WERI-Rb-1 (cell line): ENCODE data around the gene KIF17.

ENCODE experiments used
- DNase-seq: peaks from one replicate; pipeline ENCODE4 v3.0.0-alpha.2; 2020
- H3K27ac ChIP-seq: fragments of 250-450 bp; sonication (Bioruptor Pico); 2 replicates; pipeline ENCODE4 v1.5.1; 2020; ENCODE audit warnings: mild to moderate bottlenecking, moderate library complexity
- H3K27me3 ChIP-seq: fragments of 250-450 bp; sonication (Bioruptor Pico); 2 replicates; pipeline ENCODE4 v1.5.1; 2021; ENCODE audit warnings: mild to moderate bottlenecking, low read depth, moderate library complexity; ENCODE audit not compliant: insufficient read depth, severe bottlenecking
- H3K36me3 ChIP-seq: fragments of 250-450 bp; sonication (Bioruptor Pico); 2 replicates; pipeline ENCODE4 v1.5.1; 2020; ENCODE audit warnings: mild to moderate bottlenecking, moderate library complexity
- H3K4me3 ChIP-seq: 2 replicates; pipeline ENCODE4 v1.5.1; 2011; ENCODE audit warnings: low read depth, mild to moderate bottlenecking, control low read depth, low read length
- H3K9me3 ChIP-seq: fragments of 250-450 bp; sonication (Bioruptor Pico); 2 replicates; pipeline ENCODE4 v1.5.1; 2021; ENCODE audit warnings: mild to moderate bottlenecking, moderate library complexity; ENCODE audit not compliant: severe bottlenecking
- TF ChIP-seq, protein P1 (sequence below): IDR thresholded peaks from 2 replicates; pipeline ENCODE4 v1.5.1; 2011; ENCODE audit warnings: low read depth, mild to moderate bottlenecking, control low read depth, inconsistent platforms, low read length

Gene KIF17

DNA sequence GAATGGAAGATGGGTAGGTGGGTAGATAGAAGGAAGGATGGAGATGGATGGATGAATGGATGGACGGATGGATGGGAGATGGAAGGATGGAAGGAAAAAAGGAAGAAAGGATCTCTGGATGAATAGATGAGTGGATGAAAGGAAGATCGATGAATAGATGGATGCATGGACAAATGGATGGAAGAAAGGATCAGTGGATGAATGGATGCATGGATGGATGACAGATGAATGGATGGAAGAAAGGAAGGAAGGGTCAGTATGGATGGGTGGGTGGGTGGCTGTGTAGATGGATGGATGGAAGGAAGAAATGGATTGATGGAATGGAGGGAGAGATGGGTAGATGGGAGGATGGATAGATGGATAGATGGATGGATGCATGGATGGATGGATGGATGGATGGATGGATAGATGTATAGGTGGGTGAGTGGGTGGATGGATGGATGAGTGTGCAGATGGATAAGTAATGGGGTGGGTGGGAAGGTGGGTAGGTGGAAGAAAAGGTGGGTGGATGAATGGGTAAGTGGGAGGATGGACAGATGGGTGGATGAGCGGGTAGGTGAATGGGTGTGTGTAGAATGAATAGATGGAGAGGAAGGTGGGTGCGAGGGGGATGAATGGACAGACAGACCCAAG lies 14.6 kb downstream of the KIF17 start:
- TF ChIP-seq, protein P1, sequence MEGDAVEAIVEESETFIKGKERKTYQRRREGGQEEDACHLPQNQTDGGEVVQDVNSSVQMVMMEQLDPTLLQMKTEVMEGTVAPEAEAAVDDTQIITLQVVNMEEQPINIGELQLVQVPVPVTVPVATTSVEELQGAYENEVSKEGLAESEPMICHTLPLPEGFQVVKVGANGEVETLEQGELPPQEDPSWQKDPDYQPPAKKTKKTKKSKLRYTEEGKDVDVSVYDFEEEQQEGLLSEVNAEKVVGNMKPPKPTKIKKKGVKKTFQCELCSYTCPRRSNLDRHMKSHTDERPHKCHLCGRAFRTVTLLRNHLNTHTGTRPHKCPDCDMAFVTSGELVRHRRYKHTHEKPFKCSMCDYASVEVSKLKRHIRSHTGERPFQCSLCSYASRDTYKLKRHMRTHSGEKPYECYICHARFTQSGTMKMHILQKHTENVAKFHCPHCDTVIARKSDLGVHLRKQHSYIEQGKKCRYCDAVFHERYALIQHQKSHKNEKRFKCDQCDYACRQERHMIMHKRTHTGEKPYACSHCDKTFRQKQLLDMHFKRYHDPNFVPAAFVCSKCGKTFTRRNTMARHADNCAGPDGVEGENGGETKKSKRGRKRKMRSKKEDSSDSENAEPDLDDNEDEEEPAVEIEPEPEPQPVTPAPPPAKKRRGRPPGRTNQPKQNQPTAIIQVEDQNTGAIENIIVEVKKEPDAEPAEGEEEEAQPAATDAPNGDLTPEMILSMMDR, result no peak
- no peaks in the 10 kb centered on the region for H3K36me3 ChIP-seq
- no peak for DNase-seq
- H3K27me3 ChIP-seq, result no peaks in the 10 kb centered on the region
- no peak overlapping the region for H3K4me3 ChIP-seq
- H3K27ac ChIP-seq, result no peak overlapping the region
- H3K9me3 ChIP-seq, result no peaks in the 10 kb centered on the region

DNA sequence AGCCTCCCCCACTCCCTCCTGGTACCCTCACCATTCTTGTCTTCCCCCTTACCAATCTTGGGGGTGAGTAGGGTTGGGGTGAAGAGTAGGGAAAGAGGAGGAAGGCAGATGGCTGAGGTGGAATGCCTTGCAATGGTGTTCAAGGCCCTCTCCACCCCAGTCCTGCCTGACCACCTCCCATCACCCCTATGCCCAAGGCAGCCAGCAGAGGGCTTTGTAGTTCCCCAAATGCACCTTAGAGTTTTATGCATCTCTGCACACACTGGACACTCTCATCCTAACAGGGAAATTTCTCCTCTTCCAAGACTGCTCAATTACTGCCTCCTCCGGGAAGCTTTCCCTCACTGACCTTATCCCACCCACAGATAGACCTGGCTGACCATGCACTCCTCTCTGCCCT lies 15.4 kb downstream of the KIF17 start:
- DNase-seq, result peak; percentile 38
- Histone ChIP-seq H3K4me3 (no peak overlapping the region), H3K27ac (no peak overlapping the region), H3K27me3 (no peaks in the 10 kb centered on the region), H3K9me3 (no peaks in the 10 kb centered on the region), H3K36me3 (no peaks in the 10 kb centered on the region)
- TF ChIP-seq, protein P1, result peak; percentile 63

DNA sequence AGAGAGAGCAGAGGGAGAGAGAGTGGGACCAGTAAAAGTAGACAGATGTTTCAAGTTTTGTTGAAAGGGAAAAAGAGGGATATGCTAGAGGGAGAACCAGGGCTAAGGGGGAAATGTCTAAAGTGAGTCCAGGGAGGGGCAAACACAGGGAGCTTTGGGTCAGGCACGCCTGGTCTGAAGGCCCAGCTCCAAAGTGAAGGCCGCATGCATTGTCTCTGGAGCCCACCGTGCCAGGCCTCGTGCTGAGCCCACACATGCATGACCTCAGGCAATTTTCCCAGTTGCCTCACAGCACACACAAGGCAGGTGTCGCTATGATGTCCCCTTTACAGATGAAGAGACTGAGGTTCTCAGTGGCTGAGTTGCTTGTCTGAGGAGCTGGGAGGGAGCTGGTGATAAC lies 16.0 kb downstream of the KIF17 start:
- H3K27me3 ChIP-seq, result no peaks in the 10 kb centered on the region
- TF ChIP-seq, protein P1, result no peak
- no peak overlapping the region for H3K4me3 ChIP-seq
- H3K9me3 ChIP-seq, result no peaks in the 10 kb centered on the region
- no peak overlapping the region for H3K27ac ChIP-seq
- H3K36me3 ChIP-seq, result no peaks in the 10 kb centered on the region
- no peak for DNase-seq

DNA sequence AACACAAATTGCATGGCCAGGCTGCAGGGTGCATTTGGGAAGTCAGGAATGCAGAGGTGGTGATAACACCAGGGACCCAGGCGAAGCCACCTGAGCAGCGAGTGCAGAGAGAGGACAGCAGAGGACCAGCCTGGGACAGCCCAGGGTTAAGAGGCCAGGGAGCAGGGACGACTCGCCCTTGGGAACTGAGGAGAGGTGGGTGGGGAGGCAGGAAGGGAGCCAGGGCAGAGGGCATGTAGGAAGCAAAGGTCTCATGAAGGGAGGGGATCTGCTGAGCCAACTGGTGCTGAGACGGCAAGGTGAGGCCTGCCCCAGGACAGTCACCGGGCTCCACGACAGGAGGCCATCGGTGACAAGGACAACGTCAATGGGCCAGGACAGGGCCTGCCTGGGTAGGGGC lies 16.4 kb downstream of the KIF17 start:
- no peak for DNase-seq
- no peak overlapping the region for H3K27ac ChIP-seq
- no peaks in the 10 kb centered on the region for H3K9me3 ChIP-seq
- H3K4me3 ChIP-seq, result no peak overlapping the region
- H3K36me3 ChIP-seq, result no peaks in the 10 kb centered on the region
- TF ChIP-seq, protein P1, result no peak
- H3K27me3 ChIP-seq, result no peaks in the 10 kb centered on the region

DNA sequence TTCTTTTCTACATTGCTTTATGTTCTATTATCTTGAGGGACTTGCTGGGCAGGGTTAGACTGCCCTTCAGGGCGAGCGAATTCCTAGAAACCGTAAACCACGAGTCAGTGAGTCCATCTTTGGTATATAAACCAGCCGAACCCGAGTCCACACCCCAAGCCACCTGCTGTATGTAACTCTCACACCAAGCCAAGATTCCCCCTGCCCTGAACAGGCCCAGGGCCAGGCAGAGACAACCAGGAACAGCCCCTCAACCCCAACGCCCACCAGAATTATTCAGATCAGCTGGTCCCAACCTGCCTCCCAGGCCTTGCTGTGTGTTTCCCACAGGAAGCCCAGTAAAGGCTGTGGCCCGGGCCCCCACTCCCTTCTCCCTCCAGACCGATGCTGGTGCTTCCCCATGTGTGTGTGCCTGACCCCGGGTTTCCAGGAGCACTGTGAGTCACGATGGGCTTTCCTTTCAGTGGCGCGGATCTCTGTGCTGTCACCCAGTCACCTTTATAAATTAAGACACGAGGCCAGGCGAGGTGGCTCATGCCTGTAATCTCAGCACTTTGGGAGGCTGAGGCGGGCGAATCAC lies 17.1 kb downstream of the KIF17 start:
- Histone ChIP-seq H3K9me3 (no peaks in the 10 kb centered on the region), H3K36me3 (no peaks in the 10 kb centered on the region), H3K4me3 (no peak overlapping the region), H3K27me3 (no peaks in the 10 kb centered on the region), H3K27ac (no peak overlapping the region)
- no peak for DNase-seq
- TF ChIP-seq, protein P1, result no peak

DNA sequence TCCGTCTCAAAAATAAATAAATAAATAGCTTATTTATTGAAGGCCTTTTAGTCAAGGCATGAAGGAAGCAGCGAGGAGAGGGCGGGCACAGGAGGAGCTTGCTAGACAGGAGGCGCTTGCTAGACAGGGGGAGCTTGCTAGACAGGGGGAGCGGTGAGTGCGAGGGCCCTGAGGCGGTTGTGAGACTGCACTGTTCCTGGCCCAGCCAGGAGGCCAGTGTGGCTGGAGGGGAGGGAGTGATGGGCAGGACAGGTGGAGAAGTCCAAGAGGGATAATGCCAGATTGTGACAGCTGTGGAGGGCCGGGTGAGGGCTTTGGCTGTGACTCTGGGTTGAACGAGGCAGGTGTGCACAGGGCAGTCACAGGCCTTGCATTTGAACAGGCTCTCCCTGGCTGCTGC lies 18.2 kb downstream of the KIF17 start:
- Histone ChIP-seq H3K9me3 (no peaks in the 10 kb centered on the region), H3K36me3 (no peaks in the 10 kb centered on the region), H3K27me3 (no peaks in the 10 kb centered on the region), H3K4me3 (no peak overlapping the region), H3K27ac (no peak overlapping the region)
- peak; percentile 31 for DNase-seq
- TF ChIP-seq, protein P1, result no peak
